H9 (cell line): ENCODE data around the gene ZNF423. TPM values are rescaled to one million over a fixed set of nuclear protein-coding genes. Genes with fewer than 3 reads are reported as not detected.

ENCODE experiments used
- DNase-seq: peaks from one replicate; pipeline ENCODE4 v3.0.0-alpha.2; 2017
- H2AFZ ChIP-seq: one replicate; pipeline ENCODE4 v1.6.1; 2013; ENCODE audit warnings: mild to moderate bottlenecking, low read length, control low read depth, moderate library complexity
- H2AK5ac ChIP-seq: 2 replicates; pipeline ENCODE4 v1.6.1; 2013; ENCODE audit warnings: low read length, control low read depth, mixed read lengths; ENCODE audit not compliant: insufficient read length
- H2BK120ac ChIP-seq: one replicate; pipeline ENCODE4 v1.6.1; 2013; ENCODE audit warnings: low read depth, mild to moderate bottlenecking, low read length, control low read depth, inconsistent platforms; ENCODE audit not compliant: poor library complexity, severe bottlenecking
- H2BK12ac ChIP-seq: 2 replicates; pipeline ENCODE4 v1.6.1; 2013; ENCODE audit warnings: low read length, control low read depth, mixed read lengths, low read depth; ENCODE audit not compliant: insufficient read length
- H2BK15ac ChIP-seq: 2 replicates; pipeline ENCODE4 v1.6.1; 2013; ENCODE audit warnings: low read depth, low read length, control low read depth
- H2BK20ac ChIP-seq: one replicate; pipeline ENCODE4 v1.6.1; 2013; ENCODE audit warnings: low read depth, mild to moderate bottlenecking, low read length, control low read depth, inconsistent platforms; ENCODE audit not compliant: poor library complexity, severe bottlenecking
- H2BK5ac ChIP-seq: 2 replicates; pipeline ENCODE4 v1.6.1; 2013; ENCODE audit warnings: low read length, control low read depth, mixed read lengths; ENCODE audit not compliant: insufficient read length
- H3K14ac ChIP-seq: 2 replicates; pipeline ENCODE4 v1.6.1; 2013; ENCODE audit warnings: low read length, control low read depth; ENCODE audit not compliant: insufficient read depth
- H3K18ac ChIP-seq: 2 replicates; pipeline ENCODE4 v1.6.1; 2013; ENCODE audit warnings: low read depth, mild to moderate bottlenecking, mixed read lengths, low read length, control low read depth; ENCODE audit not compliant: insufficient read length
- H3K23ac ChIP-seq: 2 replicates; pipeline ENCODE4 v1.6.1; 2013; ENCODE audit warnings: low read length, control low read depth, mixed read lengths, low read depth; ENCODE audit not compliant: insufficient read length
- H3K23me2 ChIP-seq: 2 replicates; pipeline ENCODE4 v1.6.1; 2013; ENCODE audit warnings: low read depth, mild to moderate bottlenecking, mixed read lengths, low read length, control low read depth; ENCODE audit not compliant: insufficient read length, poor library complexity, severe bottlenecking
- H3K27ac ChIP-seq: 2 replicates; pipeline ENCODE4 v1.5.1; 2013; ENCODE audit warnings: low read length, control low read depth, mixed read lengths, low read depth; ENCODE audit not compliant: insufficient read length
- H3K27me3 ChIP-seq: 2 replicates; pipeline ENCODE4 v1.6.1; 2013; ENCODE audit warnings: low read length, control low read depth, inconsistent platforms; ENCODE audit not compliant: insufficient read depth
- H3K4ac ChIP-seq: 2 replicates; pipeline ENCODE4 v1.6.1; 2013; ENCODE audit warnings: low read depth, mild to moderate bottlenecking, control low read depth, inconsistent platforms, low read length, moderate library complexity
- H3K4me1 ChIP-seq: 2 replicates; pipeline ENCODE4 v1.6.1; 2013; ENCODE audit warnings: low read length, control low read depth, inconsistent platforms; ENCODE audit not compliant: insufficient read depth
- H3K4me2 ChIP-seq: 2 replicates; pipeline ENCODE4 v1.6.1; 2013; ENCODE audit warnings: low read length, control low read depth, mixed read lengths; ENCODE audit not compliant: insufficient read length, insufficient read depth
- H3K56ac ChIP-seq: 2 replicates; pipeline ENCODE4 v1.6.1; 2013; ENCODE audit warnings: low read depth, mild to moderate bottlenecking, mixed read lengths, low read length, control low read depth; ENCODE audit not compliant: insufficient read length
- H3K79me1 ChIP-seq: 2 replicates; pipeline ENCODE4 v1.6.1; 2013; ENCODE audit warnings: low read depth, mild to moderate bottlenecking, moderate library complexity, low read length, control low read depth, inconsistent platforms; ENCODE audit not compliant: insufficient read depth, poor library complexity, severe bottlenecking
- H3K79me2 ChIP-seq: 2 replicates; pipeline ENCODE4 v1.6.1; 2013; ENCODE audit warnings: low read length, control low read depth, inconsistent platforms; ENCODE audit not compliant: insufficient read depth
- H3K9ac ChIP-seq: 2 replicates; pipeline ENCODE4 v1.6.1; 2013; ENCODE audit warnings: low read length, control low read depth, mixed read lengths; ENCODE audit not compliant: insufficient read length; ENCODE audit errors: extremely low read depth
- H3K9me3 ChIP-seq: one replicate; pipeline ENCODE4 v1.6.1; 2013; ENCODE audit warnings: low read depth, low read length, inconsistent platforms; ENCODE audit not compliant: control insufficient read depth
- H3T11ph ChIP-seq: one replicate; pipeline ENCODE4 v1.6.1; 2013; ENCODE audit warnings: mild to moderate bottlenecking, low read length, control low read depth, inconsistent platforms
- H4K20me1 ChIP-seq: one replicate; pipeline ENCODE4 v1.6.1; 2013; ENCODE audit not compliant: control insufficient read depth, insufficient read length, insufficient read depth
- H4K5ac ChIP-seq: 2 replicates; pipeline ENCODE4 v1.6.1; 2013; ENCODE audit warnings: low read depth, mild to moderate bottlenecking, mixed read lengths, low read length, control low read depth; ENCODE audit not compliant: insufficient read length
- H4K8ac ChIP-seq: replicated peaks from 2 replicates; pipeline ENCODE4 v1.6.1; 2013; ENCODE audit warnings: low read length, control low read depth, mixed read lengths, low read depth; ENCODE audit not compliant: insufficient read length
- H4K91ac ChIP-seq: 2 replicates; pipeline ENCODE4 v1.6.1; 2013; ENCODE audit warnings: low read depth, mild to moderate bottlenecking, moderate library complexity, mixed read lengths, low read length, control low read depth; ENCODE audit not compliant: insufficient read length
- H3K27ac Mint-ChIP-seq, 3 experiments: 2 replicates in 2 of 3; 3 replicates in 1 of 3; pipeline ENCODE4 v1.8.0; 2020 to 2021; ENCODE audit warnings: mixed read lengths in 3 of 3, mild to moderate bottlenecking in 1 of 3, moderate library complexity in 1 of 3
- H3K27me3 Mint-ChIP-seq: 2 replicates; pipeline ENCODE4 v1.8.0; 2021; ENCODE audit warnings: low read depth, mild to moderate bottlenecking, moderate library complexity, mixed read lengths
- H3K36me3 Mint-ChIP-seq, 3 experiments: 2 replicates in 2 of 3; 3 replicates in 1 of 3; pipeline ENCODE4 v1.8.0; 2020 to 2021; ENCODE audit warnings: low read depth in 3 of 3, mixed read lengths in 3 of 3; ENCODE audit not compliant: insufficient read depth in 1 of 3
- H3K4me1 Mint-ChIP-seq, 2 experiments: 2 replicates each; pipeline ENCODE4 v1.8.0; 2020; ENCODE audit warnings: mixed read lengths in 2 of 2
- H3K4me3 Mint-ChIP-seq, 2 experiments: 2 replicates in 1 of 2; 3 replicates in 1 of 2; pipeline ENCODE4 v1.8.0; 2020 to 2021; ENCODE audit warnings: mild to moderate bottlenecking in 2 of 2, mixed read lengths in 2 of 2, moderate library complexity in 1 of 2
- H3K9me3 Mint-ChIP-seq, 2 experiments: 2 replicates in 1 of 2; 3 replicates in 1 of 2; pipeline ENCODE4 v1.8.0; 2020; ENCODE audit warnings: mild to moderate bottlenecking in 2 of 2, mixed read lengths in 2 of 2, moderate library complexity in 1 of 2
- WGBS: extraction: QIAGEN DNeasy Blood & Tissue Kit; methylation state at CpG from one replicate; pipeline ENCODE4 v1.1.7; 2013; ENCODE audit warnings: missing lambda C conversion rate, low lambda C conversion rate, mixed read lengths; ENCODE audit not compliant: insufficient read length; ENCODE audit errors: extremely low coverage; 5-methylcytosine and 5-hydroxymethylcytosine counted together
- total RNA-seq: library from RNA; stranded (reverse); gene quantifications from 2 replicates; pipeline ENCODE4 v1.2.1, GENCODE V29; 2021
- TF ChIP-seq, protein P1 (sequence below): fragments of 200-600 bp; sonication (generic); conservative IDR thresholded peaks from 3 replicates; pipeline ENCODE4 v1.8.0; 2021; ENCODE audit warnings: antibody characterized with exemption, mild to moderate bottlenecking

Gene ZNF423
- total RNA-seq, 1 experiment from 2014 or later: 51.5 TPM

GRCh38 chr16:49886554-49887094, 30.7 kb upstream of the ZNF423 start:
- H3K4me2 ChIP-seq: no peak overlapping the region

More at GRCh38 chr16:49886554-49887094, 30.7 kb upstream of the ZNF423 start:
- Histone ChIP-seq H3K27ac (no peak overlapping the region), H3K4ac (no peak overlapping the region), H3K79me1 (no peaks in the 10 kb centered on the region), H2BK15ac (no peak overlapping the region), H4K8ac (no peak overlapping the region), H2BK12ac (no peak overlapping the region), H3K56ac (no peak overlapping the region), H3K4me1 (no peaks in the 10 kb centered on the region), H4K20me1 (no peaks in the 10 kb centered on the region), H3K14ac (no peak overlapping the region), H3K18ac (no peak overlapping the region), H4K91ac (no peak overlapping the region), H2AK5ac (no peak overlapping the region), H3K79me2 (no peaks in the 10 kb centered on the region), H3T11ph (no peak overlapping the region), H2AFZ (no peak overlapping the region), H2BK120ac (no peak overlapping the region), H3K9me3 (no peaks in the 10 kb centered on the region), H3K23me2 (no peaks in the 10 kb centered on the region), H2BK20ac (no peak overlapping the region), H3K23ac (no peak overlapping the region), H3K9ac (no peak overlapping the region), H3K27me3 (no peaks in the 10 kb centered on the region), H4K5ac (no peak overlapping the region), H2BK5ac (no peak overlapping the region)
- DNase-seq: no peak
- Mint-ChIP-seq H3K36me3 (peaks cover 0 to 6% (median 0%) of the 10 kb centered on the region in 3 experiments; a peak in 2 of 7 replicates), H3K27me3 (peaks cover 6% of the 10 kb centered on the region), H3K4me1 (peaks cover 21 to 31% of the 10 kb centered on the region in 2 experiments), H3K4me3 (no peak overlapping the region), H3K9me3 (peaks cover 5 to 6% of the 10 kb centered on the region in 2 experiments; a peak in 3 of 5 replicates), H3K27ac (no peak overlapping the region)
- TF ChIP-seq, protein P1, sequence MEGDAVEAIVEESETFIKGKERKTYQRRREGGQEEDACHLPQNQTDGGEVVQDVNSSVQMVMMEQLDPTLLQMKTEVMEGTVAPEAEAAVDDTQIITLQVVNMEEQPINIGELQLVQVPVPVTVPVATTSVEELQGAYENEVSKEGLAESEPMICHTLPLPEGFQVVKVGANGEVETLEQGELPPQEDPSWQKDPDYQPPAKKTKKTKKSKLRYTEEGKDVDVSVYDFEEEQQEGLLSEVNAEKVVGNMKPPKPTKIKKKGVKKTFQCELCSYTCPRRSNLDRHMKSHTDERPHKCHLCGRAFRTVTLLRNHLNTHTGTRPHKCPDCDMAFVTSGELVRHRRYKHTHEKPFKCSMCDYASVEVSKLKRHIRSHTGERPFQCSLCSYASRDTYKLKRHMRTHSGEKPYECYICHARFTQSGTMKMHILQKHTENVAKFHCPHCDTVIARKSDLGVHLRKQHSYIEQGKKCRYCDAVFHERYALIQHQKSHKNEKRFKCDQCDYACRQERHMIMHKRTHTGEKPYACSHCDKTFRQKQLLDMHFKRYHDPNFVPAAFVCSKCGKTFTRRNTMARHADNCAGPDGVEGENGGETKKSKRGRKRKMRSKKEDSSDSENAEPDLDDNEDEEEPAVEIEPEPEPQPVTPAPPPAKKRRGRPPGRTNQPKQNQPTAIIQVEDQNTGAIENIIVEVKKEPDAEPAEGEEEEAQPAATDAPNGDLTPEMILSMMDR: no peak
- WGBS: no CpG with 5 or more reads among the region's 9 CpGs
